ENCODE measurements around the gene SIGLEC1.

DNA sequence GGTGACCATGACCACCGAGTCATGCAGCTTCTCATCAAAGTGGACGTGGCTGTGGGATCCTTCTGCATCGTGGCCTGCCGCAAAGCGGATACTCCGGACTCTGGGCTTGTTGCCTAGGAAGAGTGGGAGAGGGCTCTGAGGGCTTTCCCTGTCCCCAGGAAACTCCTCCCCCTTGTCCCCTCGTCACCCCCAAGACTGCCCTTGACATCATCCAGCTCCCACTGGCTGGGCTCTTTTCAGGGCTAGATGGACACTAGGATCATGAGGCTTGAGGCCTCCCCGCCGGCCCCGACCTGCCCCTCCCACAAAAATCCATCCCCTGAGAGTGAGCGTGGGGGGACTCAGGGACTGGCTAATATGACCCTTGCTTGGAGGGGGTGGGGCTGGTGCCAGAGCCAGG lies 46.2 kb upstream of the SIGLEC1 start:
- TF ChIP-seq, protein P1, sequence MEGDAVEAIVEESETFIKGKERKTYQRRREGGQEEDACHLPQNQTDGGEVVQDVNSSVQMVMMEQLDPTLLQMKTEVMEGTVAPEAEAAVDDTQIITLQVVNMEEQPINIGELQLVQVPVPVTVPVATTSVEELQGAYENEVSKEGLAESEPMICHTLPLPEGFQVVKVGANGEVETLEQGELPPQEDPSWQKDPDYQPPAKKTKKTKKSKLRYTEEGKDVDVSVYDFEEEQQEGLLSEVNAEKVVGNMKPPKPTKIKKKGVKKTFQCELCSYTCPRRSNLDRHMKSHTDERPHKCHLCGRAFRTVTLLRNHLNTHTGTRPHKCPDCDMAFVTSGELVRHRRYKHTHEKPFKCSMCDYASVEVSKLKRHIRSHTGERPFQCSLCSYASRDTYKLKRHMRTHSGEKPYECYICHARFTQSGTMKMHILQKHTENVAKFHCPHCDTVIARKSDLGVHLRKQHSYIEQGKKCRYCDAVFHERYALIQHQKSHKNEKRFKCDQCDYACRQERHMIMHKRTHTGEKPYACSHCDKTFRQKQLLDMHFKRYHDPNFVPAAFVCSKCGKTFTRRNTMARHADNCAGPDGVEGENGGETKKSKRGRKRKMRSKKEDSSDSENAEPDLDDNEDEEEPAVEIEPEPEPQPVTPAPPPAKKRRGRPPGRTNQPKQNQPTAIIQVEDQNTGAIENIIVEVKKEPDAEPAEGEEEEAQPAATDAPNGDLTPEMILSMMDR (IDR thresholded peaks at IDR 0.05), result no peak
- TF ChIP-seq POLR2A (IDR thresholded peaks at IDR 0.05), result no peak
